HCT116 (cell line): Measurements from ENCODE around the gene ADGRD1. TPM values are rescaled to one million over a fixed set of nuclear protein-coding genes. Genes with fewer than 3 reads are reported as not detected.

Experiments used
- ATAC-seq: fragments of 200-7000 bp; cut with Tn5 transposase; 2 replicates; pipeline ENCODE4 v1.9.1; 2020; ENCODE audit warnings: mild to moderate bottlenecking, moderate library complexity
- BruUV-seq: library from RNA; stranded (reverse); fragments of 400-500 nt; replicated peaks from 2 replicates; lab custom pipeline; 2021; lab: Mats Ljungman, UMichigan
- CTCF ChIA-PET: fragments of 300-600 bp; sonication (Branson Sonifier 250); formaldehyde crosslinking; loops from one replicate; lab custom pipeline; 2021; ENCODE audit warnings: antibody characterized with exemption; lab: Charles Lee
- POLR2A ChIA-PET: fragments of 300-600, 350-600 bp; sonication (Branson Sonifier 250); formaldehyde crosslinking; loops from one replicate; lab custom pipeline; 2021; ENCODE audit warnings: antibody characterized with exemption; lab: Charles Lee
- RAD21 ChIA-PET, 2 experiments: fragments of 300-600 bp; sonication (Branson Sonifier 250); formaldehyde crosslinking; loops; one replicate each; lab custom pipeline; 2023; ENCODE audit warnings: low total read pairs in 2 of 2; ENCODE audit not compliant: uncharacterized antibody in 2 of 2, unreplicated experiment in 2 of 2, low non-redundant PET in 1 of 2; lab: Charles Lee
- DNase-seq: peaks from one replicate; pipeline ENCODE4 v3.0.0-alpha.2; 2010; ENCODE audit warnings: low read depth, low spot score
- H2AFZ ChIP-seq: fragments of 200-600 bp; shearing (Covaris generic), sonication (generic); 2 replicates; pipeline ENCODE4 v1.6.1; 2017; ENCODE audit warnings: low read depth, mixed run types, mixed read lengths, antibody characterized with exemption, low read length; ENCODE audit not compliant: poor library complexity, severe bottlenecking
- H3K27ac ChIP-seq: 2 replicates; pipeline ENCODE4 v1.5.1; 2012; ENCODE audit warnings: low read depth, low read length
- H3K27me3 ChIP-seq: fragments of 200-600 bp; sonication (generic); 2 replicates; pipeline ENCODE4 v1.6.1; 2016; ENCODE audit warnings: mixed run types, low read length, mixed read lengths; ENCODE audit not compliant: insufficient read depth
- H3K36me3 ChIP-seq, 2 experiments: fragments of 200-500 bp in 1 of 2; fragments of 200-600 bp in 1 of 2; sonication (Bioruptor generic) in 1 of 2; sonication (generic) in 1 of 2; 2 replicates each; pipeline versions ENCODE4 v1.5.1 to v1.6.1; 2014 to 2016; ENCODE audit warnings: low read length in 2 of 2, inconsistent platforms in 1 of 2, mixed read lengths in 1 of 2, mixed run types in 1 of 2; ENCODE audit not compliant: insufficient read depth in 2 of 2, control insufficient read depth in 1 of 2
- H3K4me1 ChIP-seq, 2 experiments: fragments of 200-600 bp in 1 of 2; sonication (generic) in 1 of 2; 2 replicates each; pipeline versions ENCODE4 v1.5.1 to v1.6.1; 2012 to 2017; ENCODE audit warnings: low read length in 2 of 2, inconsistent platforms in 1 of 2, mild to moderate bottlenecking in 1 of 2, mixed read lengths in 1 of 2, mixed run types in 1 of 2, moderate library complexity in 1 of 2; ENCODE audit not compliant: insufficient read depth in 2 of 2, control insufficient read depth in 1 of 2
- H3K4me2 ChIP-seq: fragments of 200-600 bp; sonication (generic); 2 replicates; pipeline ENCODE4 v1.6.1; 2017; ENCODE audit warnings: mixed run types, low read length, mixed read lengths
- H3K4me3 ChIP-seq, 2 experiments: fragments of 200-600 bp in 1 of 2; sonication (generic) in 1 of 2; replicated peaks in 1 of 2; 2 replicates each; pipeline ENCODE4 v1.5.1; 2011 to 2016; ENCODE audit warnings: low read length in 2 of 2, control low read depth in 1 of 2, low read depth in 1 of 2, mild to moderate bottlenecking in 1 of 2, mixed read lengths in 1 of 2, mixed run types in 1 of 2
- H3K79me2 ChIP-seq: fragments of 200-600 bp; sonication (generic); 2 replicates; pipeline ENCODE4 v1.6.1; 2017; ENCODE audit warnings: mild to moderate bottlenecking, mixed run types, low read length, moderate library complexity, mixed read lengths; ENCODE audit not compliant: insufficient read depth
- H3K9ac ChIP-seq: fragments of 200-600 bp; sonication (generic); 2 replicates; pipeline ENCODE4 v1.6.1; 2016; ENCODE audit warnings: low read length, mixed read lengths
- H3K9me2 ChIP-seq: fragments of 200-600 bp; sonication (generic), shearing (Covaris generic); 2 replicates; pipeline ENCODE4 v1.6.1; 2017; ENCODE audit warnings: mixed run types, mild to moderate bottlenecking, moderate library complexity; ENCODE audit not compliant: insufficient read depth
- H3K9me3 ChIP-seq, 2 experiments: fragments of 200-500 bp in 1 of 2; fragments of 200-600 bp in 1 of 2; sonication (Bioruptor generic) in 1 of 2; sonication (generic) in 1 of 2; 2 replicates each; pipeline ENCODE4 v1.6.1; 2014 to 2017; ENCODE audit warnings: low read length in 2 of 2, mixed read lengths in 2 of 2, inconsistent platforms in 1 of 2, low read depth in 1 of 2, mild to moderate bottlenecking in 1 of 2, mixed run types in 1 of 2, moderate library complexity in 1 of 2; ENCODE audit not compliant: control insufficient read depth in 1 of 2, insufficient read depth in 1 of 2
- H4K20me1 ChIP-seq: fragments of 200-600 bp; sonication (generic), shearing (Covaris generic); 2 replicates; pipeline ENCODE4 v1.6.1; 2017; ENCODE audit warnings: mixed run types, mild to moderate bottlenecking, moderate library complexity; ENCODE audit not compliant: insufficient read depth
- CTCF ChIP-seq, 3 experiments: fragments of 200-600 bp in 1 of 3; sonication (generic) in 1 of 3; IDR thresholded peaks in 2 of 3; conservative IDR thresholded peaks in 1 of 3; 2 replicates each; pipeline ENCODE4 v1.5.1; 2012 to 2017; ENCODE audit warnings: low read depth in 2 of 3, low read length in 2 of 3, antibody characterized with exemption in 1 of 3, borderline replicate concordance in 1 of 3, control low read depth in 1 of 3, mild to moderate bottlenecking in 1 of 3, mixed read lengths in 1 of 3, mixed run types in 1 of 3, moderate library complexity in 1 of 3; ENCODE audit not compliant: insufficient read depth in 1 of 3
- ELF1 ChIP-seq: IDR thresholded peaks from 2 replicates; pipeline ENCODE4 v1.6.1; 2012; ENCODE audit warnings: low read depth, borderline replicate concordance
- EZH2 ChIP-seq: fragments of 200-600 bp; sonication (generic); IDR thresholded peaks from 2 replicates; pipeline ENCODE4 v1.6.1; 2017; ENCODE audit warnings: antibody characterized with exemption, mixed run types
- EZH2phosphoT487 ChIP-seq: fragments of 200-600 bp; IDR thresholded peaks from 2 replicates; pipeline ENCODE4 v1.6.1; 2018; ENCODE audit warnings: antibody characterized with exemption, borderline replicate concordance
- FOSL1 ChIP-seq: IDR thresholded peaks from 2 replicates; pipeline ENCODE4 v1.6.1; 2012; ENCODE audit warnings: low read depth
- JUND ChIP-seq: IDR thresholded peaks from 2 replicates; pipeline ENCODE4 v1.6.1; 2012
- MAX ChIP-seq: IDR thresholded peaks from 2 replicates; pipeline ENCODE4 v1.6.1; 2012
- POLR2A ChIP-seq: IDR thresholded peaks from 2 replicates; pipeline ENCODE4 v1.7.0; 2011; ENCODE audit warnings: borderline replicate concordance; ENCODE audit not compliant: insufficient read depth, insufficient read length; ENCODE audit errors: extremely low read depth
- POLR2AphosphoS5 ChIP-seq: IDR thresholded peaks from 2 replicates; pipeline ENCODE4 v1.6.1; 2011; ENCODE audit warnings: mild to moderate bottlenecking, low read depth, low read length, moderate library complexity
- RAD21 ChIP-seq: IDR thresholded peaks from 2 replicates; pipeline ENCODE4 v1.6.1; 2012; ENCODE audit warnings: low read depth, mild to moderate bottlenecking
- SIN3A ChIP-seq: IDR thresholded peaks from 2 replicates; pipeline ENCODE4 v1.6.1; 2012; ENCODE audit warnings: low read depth
- SP1 ChIP-seq: IDR thresholded peaks from 2 replicates; pipeline ENCODE4 v1.6.1; 2012; ENCODE audit warnings: low read depth
- SRF ChIP-seq: IDR thresholded peaks from 2 replicates; pipeline ENCODE4 v1.6.1; 2012; ENCODE audit warnings: low read depth
- ZBTB33 ChIP-seq: IDR thresholded peaks from 2 replicates; pipeline ENCODE4 v1.6.1; 2011; ENCODE audit warnings: mild to moderate bottlenecking, low read length, moderate library complexity; ENCODE audit not compliant: insufficient replicate concordance; ENCODE audit errors: extremely low read depth
- ZNF274 ChIP-seq: fragments of 200-500 bp; sonication (Bioruptor generic); IDR thresholded peaks from 2 replicates; pipeline ENCODE4 v1.6.1; 2014; ENCODE audit warnings: mild to moderate bottlenecking, low read depth, low read length, inconsistent platforms
- intact Hi-C: fragments of 100-400 bp; cut with micrococcal nuclease; formaldehyde crosslinking; loops from 2 replicates; pipeline ENCODE4 v1.10.0; 2022
- total RNA-seq: library from RNA; stranded (reverse); gene quantifications from one replicate; pipeline ENCODE4 v1.2.1, GENCODE V29; 2021; ENCODE audit not compliant: unreplicated experiment
- TF ChIP-seq, protein P1 (sequence below): IDR thresholded peaks from 2 replicates; pipeline ENCODE4 v1.6.1; 2012

Gene ADGRD1
- total RNA-seq, 1 experiment from 2014 or later: 0.44 TPM

GRCh38 chr12:131167334-131167733, 213.6 kb downstream of the ADGRD1 start:
- BruUV-seq: no TSS peak
- H3K4me2 ChIP-seq: no peak overlapping the region
- H3K27ac ChIP-seq: no peak overlapping the region
- H2AFZ ChIP-seq: no peak overlapping the region
- CTCF ChIA-PET: no interaction called here
- peaks cover 3% of the 10 kb centered on the region for H3K27me3 ChIP-seq
- RAD21 ChIA-PET: no interaction called here
- no peaks in the 10 kb centered on the region for H3K9me3 ChIP-seq
- POLR2A ChIA-PET: no interaction called here
- H3K9ac ChIP-seq: no peak overlapping the region
- no peaks in the 10 kb centered on the region for H4K20me1 ChIP-seq
- TF ChIP-seq, protein P1, sequence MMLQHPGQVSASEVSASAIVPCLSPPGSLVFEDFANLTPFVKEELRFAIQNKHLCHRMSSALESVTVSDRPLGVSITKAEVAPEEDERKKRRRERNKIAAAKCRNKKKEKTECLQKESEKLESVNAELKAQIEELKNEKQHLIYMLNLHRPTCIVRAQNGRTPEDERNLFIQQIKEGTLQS: no peak
- TF ChIP-seq ELF1 (no peak), POLR2AphosphoS5 (no peak), EZH2 (no peak), FOSL1 (no peak), SIN3A (no peak), SP1 (no peak), JUND (no peak), RAD21 (no peak), EZH2phosphoT487 (no peak), ZBTB33 (no peak), SRF (no peak), POLR2A (no peak), MAX (no peak), CTCF (IDR thresholded peaks at IDR 0.05 in 2 of 3, conservative IDR thresholded peaks at IDR 0.05 in 1 of 3; ENCODE audit: borderline replicate concordance in 1 of 3, insufficient read depth in 1 of 3, low read depth in 2 of 3, low read length in 2 of 3) (no peak), ZNF274 (no peak)
- TF ChIP-seq, all 23 proteins: peak for 0
- Histone ChIP-seq H3K36me3 (no peaks in the 10 kb centered on the region), H3K9me2 (no peaks in the 10 kb centered on the region), H3K79me2 (no peaks in the 10 kb centered on the region), H3K4me3 (no peak overlapping the region), H3K4me1 (peaks cover 0 to 7% of the 10 kb centered on the region in 2 experiments; a peak in 1 of 4 replicates)
- ATAC-seq: no peak
- DNase-seq: no peak
- intact Hi-C loops: no loop called here
